Stomach (tissue), 4 donors: ENCODE results near the gene ASPN.

Experiments
- POLR2A ChIP-seq, 4 donors: fragments of 450-650 bp; IDR thresholded peaks; one replicate each; pipeline ENCODE4 v1.6.1; 2016; ENCODE audit warnings: antibody characterized with exemption in 4 of 4, control low read depth in 2 of 4, mild to moderate bottlenecking in 1 of 4, moderate library complexity in 1 of 4
- POLR2AphosphoS5 ChIP-seq, 3 donors: sonication (generic); formaldehyde crosslinking; IDR thresholded peaks; one replicate each; pipeline ENCODE4 v1.6.1; 2016; ENCODE audit warnings: antibody characterized with exemption in 3 of 3

- no peak for TF ChIP-seq POLR2AphosphoS5 (IDR thresholded peaks at IDR 0.05)
- TF ChIP-seq POLR2A (IDR thresholded peaks at IDR 0.05): no peak
These were observed 49.2 kb downstream of the ASPN start for GRCh38 chr9:92432972-92433548.
